Smooth muscle cell (in vitro differentiated cells): ENCODE measurements around the gene VARS1. TPM values are rescaled to one million over a fixed set of nuclear protein-coding genes. Genes with fewer than 3 reads are reported as not detected.

Source experiments
- DNase-seq: peaks from one replicate; lab custom pipeline; 2025; ENCODE audit not compliant: unreplicated experiment; lab: John Stamatoyannopoulos, UW
- H2AFZ ChIP-seq: fragments of 200-600 bp; sonication (generic); 2 replicates; pipeline ENCODE4 v1.6.0; 2016; ENCODE audit warnings: antibody characterized with exemption, low read depth, mild to moderate bottlenecking
- H3F3A ChIP-seq: fragments of 200-600 bp; sonication (generic); 2 replicates; pipeline ENCODE4 v1.6.0; 2017; ENCODE audit warnings: antibody characterized with exemption, low read depth
- H3K27ac ChIP-seq: fragments of 200-600 bp; sonication (generic); 2 replicates; pipeline ENCODE4 v1.5.1; 2016; ENCODE audit warnings: low read depth, mild to moderate bottlenecking
- H3K27me3 ChIP-seq: fragments of 200-600 bp; sonication (generic); 2 replicates; pipeline ENCODE4 v1.6.1; 2016; ENCODE audit warnings: low read depth, mild to moderate bottlenecking
- H3K36me3 ChIP-seq: fragments of 200-600 bp; sonication (generic); 2 replicates; pipeline ENCODE4 v1.5.1; 2016; ENCODE audit warnings: low read depth
- H3K4me1 ChIP-seq: fragments of 200-600 bp; sonication (generic); 2 replicates; pipeline ENCODE4 v1.5.1; 2016; ENCODE audit warnings: low read depth
- H3K4me2 ChIP-seq: fragments of 200-600 bp; sonication (generic); 2 replicates; pipeline ENCODE4 v1.6.0; 2016; ENCODE audit warnings: mild to moderate bottlenecking
- H3K4me3 ChIP-seq: fragments of 200-600 bp; sonication (generic); 2 replicates; pipeline ENCODE4 v1.5.1; 2016; ENCODE audit warnings: mild to moderate bottlenecking
- H3K79me2 ChIP-seq: fragments of 200-600 bp; sonication (generic); 2 replicates; pipeline ENCODE4 v1.6.0; 2016; ENCODE audit warnings: low read depth, mild to moderate bottlenecking
- H3K9ac ChIP-seq: fragments of 200-600 bp; sonication (generic); 2 replicates; pipeline ENCODE4 v1.6.0; 2016; ENCODE audit warnings: low read depth
- H3K9me3 ChIP-seq: fragments of 200-600 bp; sonication (generic); replicated peaks from 2 replicates; pipeline ENCODE4 v1.5.1; 2016; ENCODE audit warnings: low read depth
- H4K20me1 ChIP-seq: fragments of 200-600 bp; sonication (generic); 2 replicates; pipeline ENCODE4 v1.6.0; 2016; ENCODE audit warnings: low read depth
- WGBS: methylation state at CpG from one replicate; pipeline ENCODE4 v1.1.7; 2016; ENCODE audit warnings: low lambda C conversion rate; 5-methylcytosine and 5-hydroxymethylcytosine counted together
- polyA plus RNA-seq: library from polyadenylated mRNA; unstranded; fragments of >200 nt; fragmentation: Nextera tagmentation; extraction: Ambion mirVana; gene quantifications from 2 replicates; pipeline ENCODE4 v1.2.1, GENCODE V29; 2016
- small RNA-seq: library from RNA; depleted of rRNA; stranded (forward); fragments of <200 nt; gene quantifications from one replicate; pipeline ENCODE3, GENCODE V24; 2014
- total RNA-seq: library from RNA; depleted of rRNA; stranded (reverse); fragments of >200 nt; gene quantifications from 2 replicates; pipeline ENCODE4 v1.2.3, GENCODE V29; 2014
- TF ChIP-seq, protein P1 (sequence below): fragments of 200-600 bp; sonication (generic); IDR thresholded peaks from 2 replicates; pipeline ENCODE4 v1.5.1; 2017; ENCODE audit warnings: borderline replicate concordance, mild to moderate bottlenecking, antibody characterized with exemption; ENCODE audit not compliant: insufficient read depth, poor library complexity, severe bottlenecking

The VARS1 gene
- total and polyA plus RNA-seq, 2 experiments from 2014 or later, result 60.8 to 80.8 TPM

- Histone ChIP-seq H4K20me1 (no peaks in the 10 kb centered on the region), H3K4me3 (no peak overlapping the region), H3K9me3 (no peaks in the 10 kb centered on the region), H3K4me2 (peak overlapping the region; percentile 4), H3K27ac (peak overlapping the region; percentile 48), H3K36me3 (no peaks in the 10 kb centered on the region), H3K27me3 (no peaks in the 10 kb centered on the region), H2AFZ (no peak overlapping the region), H3K4me1 (no peaks in the 10 kb centered on the region), H3K79me2 (no peaks in the 10 kb centered on the region), H3K9ac (no peak overlapping the region), H3F3A (no peaks in the 10 kb centered on the region)
- TF ChIP-seq, protein P1, sequence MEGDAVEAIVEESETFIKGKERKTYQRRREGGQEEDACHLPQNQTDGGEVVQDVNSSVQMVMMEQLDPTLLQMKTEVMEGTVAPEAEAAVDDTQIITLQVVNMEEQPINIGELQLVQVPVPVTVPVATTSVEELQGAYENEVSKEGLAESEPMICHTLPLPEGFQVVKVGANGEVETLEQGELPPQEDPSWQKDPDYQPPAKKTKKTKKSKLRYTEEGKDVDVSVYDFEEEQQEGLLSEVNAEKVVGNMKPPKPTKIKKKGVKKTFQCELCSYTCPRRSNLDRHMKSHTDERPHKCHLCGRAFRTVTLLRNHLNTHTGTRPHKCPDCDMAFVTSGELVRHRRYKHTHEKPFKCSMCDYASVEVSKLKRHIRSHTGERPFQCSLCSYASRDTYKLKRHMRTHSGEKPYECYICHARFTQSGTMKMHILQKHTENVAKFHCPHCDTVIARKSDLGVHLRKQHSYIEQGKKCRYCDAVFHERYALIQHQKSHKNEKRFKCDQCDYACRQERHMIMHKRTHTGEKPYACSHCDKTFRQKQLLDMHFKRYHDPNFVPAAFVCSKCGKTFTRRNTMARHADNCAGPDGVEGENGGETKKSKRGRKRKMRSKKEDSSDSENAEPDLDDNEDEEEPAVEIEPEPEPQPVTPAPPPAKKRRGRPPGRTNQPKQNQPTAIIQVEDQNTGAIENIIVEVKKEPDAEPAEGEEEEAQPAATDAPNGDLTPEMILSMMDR, result no peak
- no peak for DNase-seq
- 71% methylated on average over 8 of the region's 8 CpGs for WGBS
Observed at GRCh38 chr6:31752739-31753319, 42.7 kb downstream of the VARS1 start.

- TF ChIP-seq, protein P1, result no peak
- WGBS, result 56% methylated on average over 7 of the region's 7 CpGs
- H3K4me3 ChIP-seq, result no peak overlapping the region
- no peak overlapping the region for H2AFZ ChIP-seq
- H3K4me1 ChIP-seq, result no peaks in the 10 kb centered on the region
- H3K9me3 ChIP-seq, result no peaks in the 10 kb centered on the region
- DNase-seq, result no peak
- H3K4me2 ChIP-seq, result peak overlapping the region; percentile 43
- no peaks in the 10 kb centered on the region for H3F3A ChIP-seq
- no peak overlapping the region for H3K27ac ChIP-seq
- no peaks in the 10 kb centered on the region for H3K36me3 ChIP-seq
- H3K79me2 ChIP-seq, result no peaks in the 10 kb centered on the region
- no peaks in the 10 kb centered on the region for H3K27me3 ChIP-seq
- no peak overlapping the region for H3K9ac ChIP-seq
- H4K20me1 ChIP-seq, result no peaks in the 10 kb centered on the region
Observed at GRCh38 chr6:31750411-31751022, 45.0 kb downstream of the VARS1 start.

GRCh38 chr6:31749301-31750036 lies 46.1 kb downstream of the VARS1 start:
- 92% methylated on average over 8 of the region's 8 CpGs for WGBS
- H3K79me2 ChIP-seq, result no peaks in the 10 kb centered on the region
- H3K4me1 ChIP-seq, result peaks cover 2% of the 10 kb centered on the region
- H3K36me3 ChIP-seq, result no peaks in the 10 kb centered on the region
- no peaks in the 10 kb centered on the region for H3K27me3 ChIP-seq
- no peak overlapping the region for H3K27ac ChIP-seq
- TF ChIP-seq, protein P1, result no peak
- no peak overlapping the region for H3K4me3 ChIP-seq
- DNase-seq, result no peak
- no peaks in the 10 kb centered on the region for H3K9me3 ChIP-seq
- no peaks in the 10 kb centered on the region for H4K20me1 ChIP-seq
- no peaks in the 10 kb centered on the region for H3F3A ChIP-seq
- no peak overlapping the region for H3K4me2 ChIP-seq
- no peak overlapping the region for H3K9ac ChIP-seq
- H2AFZ ChIP-seq, result no peak overlapping the region

Small RNA genes within 50 kb of the gene (small RNA-seq; reads per million reads assigned to genes)
- gene MSH5-SAPCD1, result not detected
- not detected for gene RF00019
- gene RNU6-850P, result 0.11 reads per million
- gene SAPCD1, result 0.08 reads per million
- gene SNORD48, result 600 reads per million, percentile 99 among the genes with 10 or more reads in this experiment
- not detected for gene SNORD52

Other genes with a start within 250 kb of the VARS1 start
Only the 30 nearest of the 42 such genes appear.
- gene PRRC2A, start 175.0 kb downstream of the VARS1 start, total RNA-seq, result 44.7 and 47.6 TPM in 2 replicates
- gene PRRC2A, start 175.0 kb downstream of the VARS1 start, polyA plus RNA-seq, result 58.0 and 75.3 TPM in 2 replicates
- gene BAG6, start 143.1 kb downstream of the VARS1 start, total RNA-seq, result 75.9 and 123 TPM in 2 replicates
- gene BAG6, start 143.1 kb downstream of the VARS1 start, polyA plus RNA-seq, result 74.8 and 85.8 TPM in 2 replicates
- gene APOM, start 139.9 kb downstream of the VARS1 start, total RNA-seq, result 2.3 and 2.7 TPM in 2 replicates
- 1.1 and 2.7 TPM in 2 replicates for gene APOM, start 139.9 kb downstream of the VARS1 start, polyA plus RNA-seq
- 7.1 and 8.9 TPM in 2 replicates for gene C6orf47, start 135.0 kb downstream of the VARS1 start, total RNA-seq
- 15.5 and 20.1 TPM in 2 replicates for gene C6orf47, start 135.0 kb downstream of the VARS1 start, polyA plus RNA-seq
- 12.5 and 17.2 TPM in 2 replicates for gene GPANK1, start 130.8 kb downstream of the VARS1 start, total RNA-seq
- 19.6 and 20.1 TPM in 2 replicates for gene GPANK1, start 130.8 kb downstream of the VARS1 start, polyA plus RNA-seq
- gene CSNK2B, start 129.7 kb downstream of the VARS1 start, total RNA-seq, result 228 and 313 TPM in 2 replicates
- 195 and 226 TPM in 2 replicates for gene CSNK2B, start 129.7 kb downstream of the VARS1 start, polyA plus RNA-seq
- gene LY6G5B, start 125.8 kb downstream of the VARS1 start, total RNA-seq, result 1.5 and 7.5 TPM in 2 replicates
- gene LY6G5B, start 125.8 kb downstream of the VARS1 start, polyA plus RNA-seq, result 5.6 and 16.2 TPM in 2 replicates
- gene LY6G5C, start 114.7 kb downstream of the VARS1 start, total RNA-seq, result 0.18 and 0.67 TPM in 2 replicates
- 3.8 and 5.2 TPM in 2 replicates for gene LY6G5C, start 114.7 kb downstream of the VARS1 start, polyA plus RNA-seq
- gene ABHD16A, start 92.4 kb downstream of the VARS1 start, total RNA-seq, result 24.9 and 32.8 TPM in 2 replicates
- gene ABHD16A, start 92.4 kb downstream of the VARS1 start, polyA plus RNA-seq, result 39.9 and 40.5 TPM in 2 replicates
- not detected in 2 replicates for gene LY6G6F, start 88.9 kb downstream of the VARS1 start, total RNA-seq
- not detected in 2 replicates for gene LY6G6F, start 88.9 kb downstream of the VARS1 start, polyA plus RNA-seq
- gene LY6G6D, start 80.4 kb downstream of the VARS1 start, total RNA-seq, result not detected in 2 replicates
- not detected in 2 replicates for gene LY6G6D, start 80.4 kb downstream of the VARS1 start, polyA plus RNA-seq
- gene LY6G6C, start 74.0 kb downstream of the VARS1 start, total RNA-seq, result 3.8 and 5.2 TPM in 2 replicates
- gene LY6G6C, start 74.0 kb downstream of the VARS1 start, polyA plus RNA-seq, result 3.9 and 7.2 TPM in 2 replicates
- 0.09 TPM in 1 of 2 replicates, not detected in the other for gene MPIG6B, start 72.4 kb downstream of the VARS1 start, total RNA-seq
- gene MPIG6B, start 72.4 kb downstream of the VARS1 start, polyA plus RNA-seq, result 1.1 TPM in 1 of 2 replicates, not detected in the other
- gene DDAH2, start 66.5 kb downstream of the VARS1 start, total RNA-seq, result 62.9 and 104 TPM in 2 replicates
- 122 and 134 TPM in 2 replicates for gene DDAH2, start 66.5 kb downstream of the VARS1 start, polyA plus RNA-seq
- 373 and 417 TPM in 2 replicates for gene CLIC1, start 59.2 kb downstream of the VARS1 start, total RNA-seq
- 610 and 628 TPM in 2 replicates for gene CLIC1, start 59.2 kb downstream of the VARS1 start, polyA plus RNA-seq
- gene MSH5, start 55.7 kb downstream of the VARS1 start, total RNA-seq, result 10.6 and 15.4 TPM in 2 replicates
- 4.7 and 10.5 TPM in 2 replicates for gene MSH5, start 55.7 kb downstream of the VARS1 start, polyA plus RNA-seq
- gene SAPCD1, start 33.1 kb downstream of the VARS1 start, total RNA-seq, result not detected in 2 replicates
- gene SAPCD1, start 33.1 kb downstream of the VARS1 start, polyA plus RNA-seq, result 1.4 and 1.8 TPM in 2 replicates
- 0.22 and 0.58 TPM in 2 replicates for gene VWA7, start 18.4 kb downstream of the VARS1 start, total RNA-seq
- gene VWA7, start 18.4 kb downstream of the VARS1 start, polyA plus RNA-seq, result 0.08 and 0.28 TPM in 2 replicates
- 62.0 and 91.2 TPM in 2 replicates for gene LSM2, start 11.2 kb upstream of the VARS1 start, total RNA-seq
- 73.6 and 81.6 TPM in 2 replicates for gene LSM2, start 11.2 kb upstream of the VARS1 start, polyA plus RNA-seq
- gene HSPA1L, start 19.5 kb upstream of the VARS1 start, total RNA-seq, result 0.63 and 0.94 TPM in 2 replicates
- 0.19 and 1.0 TPM in 2 replicates for gene HSPA1L, start 19.5 kb upstream of the VARS1 start, polyA plus RNA-seq
- 52.6 and 59.5 TPM in 2 replicates for gene HSPA1A, start 19.8 kb upstream of the VARS1 start, total RNA-seq
- 61.2 and 71.6 TPM in 2 replicates for gene HSPA1A, start 19.8 kb upstream of the VARS1 start, polyA plus RNA-seq
- 33.6 and 43.1 TPM in 2 replicates for gene HSPA1B, start 32.0 kb upstream of the VARS1 start, total RNA-seq
- gene HSPA1B, start 32.0 kb upstream of the VARS1 start, polyA plus RNA-seq, result 30.7 and 36.7 TPM in 2 replicates
- 40.0 and 47.5 TPM in 2 replicates for gene NEU1, start 67.1 kb upstream of the VARS1 start, total RNA-seq
- gene NEU1, start 67.1 kb upstream of the VARS1 start, polyA plus RNA-seq, result 52.1 and 52.7 TPM in 2 replicates
- gene SLC44A4, start 83.2 kb upstream of the VARS1 start, total RNA-seq, result 0.72 and 0.85 TPM in 2 replicates
- gene SLC44A4, start 83.2 kb upstream of the VARS1 start, polyA plus RNA-seq, result 0.30 and 0.52 TPM in 2 replicates
- 17.4 and 17.6 TPM in 2 replicates for gene EHMT2, start 101.9 kb upstream of the VARS1 start, total RNA-seq
- 33.9 and 38.9 TPM in 2 replicates for gene EHMT2, start 101.9 kb upstream of the VARS1 start, polyA plus RNA-seq
- 0.04 and 0.54 TPM in 2 replicates for gene ZBTB12, start 106.3 kb upstream of the VARS1 start, total RNA-seq
- gene ZBTB12, start 106.3 kb upstream of the VARS1 start, polyA plus RNA-seq, result 0.39 TPM in 1 of 2 replicates, not detected in the other
- gene C2, start 132.0 kb upstream of the VARS1 start, total RNA-seq, result 0.27 TPM in 1 of 2 replicates, not detected in the other
- gene C2, start 132.0 kb upstream of the VARS1 start, polyA plus RNA-seq, result 0.37 TPM in 2 replicates
- not detected in 2 replicates for gene CFB, start 150.3 kb upstream of the VARS1 start, total RNA-seq
- gene CFB, start 150.3 kb upstream of the VARS1 start, polyA plus RNA-seq, result 2.3 and 4.1 TPM in 2 replicates
- 78.6 and 91.5 TPM in 2 replicates for gene NELFE, start 163.2 kb upstream of the VARS1 start, total RNA-seq
- gene NELFE, start 163.2 kb upstream of the VARS1 start, polyA plus RNA-seq, result 125 and 134 TPM in 2 replicates
- 24.6 and 27.6 TPM in 2 replicates for gene SKIC2, start 163.4 kb upstream of the VARS1 start, total RNA-seq
- 55.0 and 56.0 TPM in 2 replicates for gene SKIC2, start 163.4 kb upstream of the VARS1 start, polyA plus RNA-seq